Gastroesophageal sphincter (tissue), 3 donors: Measurements from ENCODE around the gene MTMR11.

Experiments
- POLR2A ChIP-seq, 2 donors: fragments of 450-650 bp; IDR thresholded peaks; one replicate each; pipeline ENCODE4 v1.6.1; 2017; ENCODE audit warnings: antibody characterized with exemption in 2 of 2, mild to moderate bottlenecking in 2 of 2, moderate library complexity in 1 of 2
- POLR2AphosphoS5 ChIP-seq: sonication (generic); formaldehyde crosslinking; IDR thresholded peaks from one replicate; pipeline ENCODE4 v1.6.1; 2017; ENCODE audit warnings: antibody characterized with exemption
- TF ChIP-seq, protein P1 (sequence below), 4 experiments: fragments of 200-600 bp in 2 of 4; fragments of 450-650 bp in 2 of 4; sonication (generic) in 1 of 4; IDR thresholded peaks; one replicate each; pipeline ENCODE4 v1.5.1; 2017 to 2019; ENCODE audit warnings: antibody characterized with exemption in 4 of 4, mild to moderate bottlenecking in 2 of 4, moderate library complexity in 2 of 4

DNA sequence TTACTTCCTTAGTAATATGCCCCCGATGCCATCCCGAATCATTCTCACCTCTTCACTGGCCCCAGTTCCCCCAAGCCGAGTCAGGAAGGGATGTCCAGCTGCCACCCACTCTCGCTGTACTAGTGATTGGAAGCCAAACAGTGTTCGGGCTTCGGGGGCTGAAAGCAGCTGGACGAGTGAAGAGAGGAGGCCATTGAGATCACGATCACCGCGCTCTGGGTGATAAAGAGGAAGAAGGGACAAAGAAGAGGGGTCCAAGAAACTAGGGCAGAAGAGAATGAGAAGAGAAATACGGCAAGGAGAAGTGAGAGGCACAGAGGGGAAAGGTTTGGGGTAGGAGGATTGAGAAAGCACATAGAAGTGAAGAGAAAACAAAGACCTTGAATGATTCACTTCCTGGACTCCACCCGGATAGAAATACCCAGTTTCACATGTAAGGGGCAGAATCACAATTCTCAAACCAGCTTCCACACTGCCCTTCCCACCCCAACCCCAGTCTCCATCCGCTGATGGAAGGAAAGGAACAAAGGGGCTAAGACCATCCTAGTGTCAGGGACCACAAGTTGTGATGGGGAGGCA, 5.4 kb downstream of the MTMR11 start:
- TF ChIP-seq, protein P1, sequence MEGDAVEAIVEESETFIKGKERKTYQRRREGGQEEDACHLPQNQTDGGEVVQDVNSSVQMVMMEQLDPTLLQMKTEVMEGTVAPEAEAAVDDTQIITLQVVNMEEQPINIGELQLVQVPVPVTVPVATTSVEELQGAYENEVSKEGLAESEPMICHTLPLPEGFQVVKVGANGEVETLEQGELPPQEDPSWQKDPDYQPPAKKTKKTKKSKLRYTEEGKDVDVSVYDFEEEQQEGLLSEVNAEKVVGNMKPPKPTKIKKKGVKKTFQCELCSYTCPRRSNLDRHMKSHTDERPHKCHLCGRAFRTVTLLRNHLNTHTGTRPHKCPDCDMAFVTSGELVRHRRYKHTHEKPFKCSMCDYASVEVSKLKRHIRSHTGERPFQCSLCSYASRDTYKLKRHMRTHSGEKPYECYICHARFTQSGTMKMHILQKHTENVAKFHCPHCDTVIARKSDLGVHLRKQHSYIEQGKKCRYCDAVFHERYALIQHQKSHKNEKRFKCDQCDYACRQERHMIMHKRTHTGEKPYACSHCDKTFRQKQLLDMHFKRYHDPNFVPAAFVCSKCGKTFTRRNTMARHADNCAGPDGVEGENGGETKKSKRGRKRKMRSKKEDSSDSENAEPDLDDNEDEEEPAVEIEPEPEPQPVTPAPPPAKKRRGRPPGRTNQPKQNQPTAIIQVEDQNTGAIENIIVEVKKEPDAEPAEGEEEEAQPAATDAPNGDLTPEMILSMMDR (IDR thresholded peaks at IDR 0.05) = no peak
- TF ChIP-seq POLR2AphosphoS5 (no peak), POLR2A (IDR thresholded peaks at IDR 0.05) (no peak)
